Progenitor cell of endocrine pancreas (in vitro differentiated cells): ENCODE measurements around the gene PRKAR1A. TPM values are rescaled to one million over a fixed set of nuclear protein-coding genes. Genes with fewer than 3 reads are reported as not detected.

Experiments
- DNase-seq: peaks from one replicate; pipeline ENCODE4 v3.0.0; 2021; ENCODE audit warnings: low spot score; ENCODE audit not compliant: unreplicated experiment
- H3K27ac Mint-ChIP-seq: 2 replicates; pipeline ENCODE4 v1.8.0; 2021; ENCODE audit warnings: mild to moderate bottlenecking, moderate library complexity, mixed read lengths
- H3K27me3 Mint-ChIP-seq: 2 replicates; pipeline ENCODE4 v1.8.0; 2021; ENCODE audit warnings: mixed read lengths
- H3K36me3 Mint-ChIP-seq: 2 replicates; pipeline ENCODE4 v1.8.0; 2022; ENCODE audit warnings: mixed read lengths; ENCODE audit not compliant: insufficient read depth
- H3K4me1 Mint-ChIP-seq: 2 replicates; pipeline ENCODE4 v1.8.0; 2021; ENCODE audit warnings: low read depth, mixed read lengths
- H3K4me3 Mint-ChIP-seq: 2 replicates; pipeline ENCODE4 v1.8.0; 2021; ENCODE audit warnings: low read depth, mild to moderate bottlenecking, moderate library complexity, mixed read lengths
- H3K9me3 Mint-ChIP-seq: 2 replicates; pipeline ENCODE4 v1.8.0; 2021; ENCODE audit warnings: low read depth, mixed read lengths
- CTCF ChIP-seq: fragments of 200-600 bp; sonication (generic); IDR thresholded peaks from one replicate; pipeline ENCODE4 v1.5.0; 2021; ENCODE audit warnings: antibody characterized with exemption, mild to moderate bottlenecking; ENCODE audit not compliant: unreplicated experiment
- total RNA-seq: library from RNA; stranded (reverse); gene quantifications from 2 replicates; pipeline ENCODE4 v1.2.1, GENCODE V29; 2021

Gene PRKAR1A
- total RNA-seq, 1 donor from 2014 or later = 337 TPM

GRCh38 chr17:68495081-68495480 lies 17.1 kb upstream of the PRKAR1A start:
- DNase-seq = no peak
- H3K4me3 Mint-ChIP-seq = no peak overlapping the region
- H3K27me3 Mint-ChIP-seq = peaks cover 3% of the 10 kb centered on the region
- no peak overlapping the region for H3K27ac Mint-ChIP-seq
- TF ChIP-seq CTCF = no peak
- no peaks in the 10 kb centered on the region for H3K9me3 Mint-ChIP-seq
- peaks cover 3% of the 10 kb centered on the region for H3K4me1 Mint-ChIP-seq
- no peaks in the 10 kb centered on the region for H3K36me3 Mint-ChIP-seq

- Mint-ChIP-seq H3K27ac (no peak overlapping the region), H3K36me3 (no peaks in the 10 kb centered on the region), H3K27me3 (peaks cover 9% of the 10 kb centered on the region), H3K9me3 (no peaks in the 10 kb centered on the region), H3K4me1 (no peaks in the 10 kb centered on the region), H3K4me3 (no peak overlapping the region)
- DNase-seq = no peak
- TF ChIP-seq CTCF = no peak
Observed at GRCh38 chr17:68497885-68498319, 14.3 kb upstream of the PRKAR1A start.

GRCh38 chr17:68498479-68499326 lies 13.5 kb upstream of the PRKAR1A start:
- Mint-ChIP-seq H3K9me3 (no peaks in the 10 kb centered on the region), H3K27ac (no peak overlapping the region), H3K4me1 (no peaks in the 10 kb centered on the region), H3K27me3 (peaks cover 9% of the 10 kb centered on the region), H3K36me3 (no peaks in the 10 kb centered on the region), H3K4me3 (no peak overlapping the region)
- no peak for DNase-seq
- TF ChIP-seq CTCF = no peak

GRCh38 chr17:68499587-68499986 lies 12.6 kb upstream of the PRKAR1A start:
- Mint-ChIP-seq H3K4me1 (no peaks in the 10 kb centered on the region), H3K36me3 (no peaks in the 10 kb centered on the region), H3K27me3 (peaks cover 9% of the 10 kb centered on the region), H3K4me3 (no peak overlapping the region), H3K27ac (no peak overlapping the region), H3K9me3 (no peaks in the 10 kb centered on the region)
- TF ChIP-seq CTCF = no peak
- no peak for DNase-seq

- H3K4me1 Mint-ChIP-seq = no peaks in the 10 kb centered on the region
- H3K4me3 Mint-ChIP-seq = no peak overlapping the region
- no peaks in the 10 kb centered on the region for H3K9me3 Mint-ChIP-seq
- DNase-seq = no peak
- no peaks in the 10 kb centered on the region for H3K36me3 Mint-ChIP-seq
- peak overlapping the region; percentile 25 for H3K27ac Mint-ChIP-seq
- peaks cover 9% of the 10 kb centered on the region for H3K27me3 Mint-ChIP-seq
- TF ChIP-seq CTCF = no peak
Observed at GRCh38 chr17:68501074-68501473, 11.2 kb upstream of the PRKAR1A start.
